AG04450 (cell line): ENCODE data around the gene TNFRSF4. TPM values are rescaled to one million over a fixed set of nuclear protein-coding genes. Genes with fewer than 3 reads are reported as not detected.
A peak's percentile ranks its signal among the peaks of the same experiment; 100 is the strongest.

Experiments used
- CTCF ChIA-PET: fragments of 300-600, 350-600 bp; formaldehyde crosslinking; extraction: SDS; loops from one replicate; lab custom pipeline; 2022; ENCODE audit warnings: antibody characterized with exemption, inconsistent platforms; lab: Charles Lee
- POLR2A ChIA-PET: fragments of 350-600 bp; formaldehyde crosslinking; extraction: SDS; loops from one replicate; lab custom pipeline; 2021; ENCODE audit warnings: antibody characterized with exemption, inconsistent platforms; lab: Yijun Ruan, JAX
- DNase-seq: peaks from one replicate; pipeline ENCODE4 v3.0.0-alpha.2; 2011; ENCODE audit warnings: low read depth, low spot score
- H3K27ac ChIP-seq: one replicate; pipeline ENCODE4 v1.5.1; 2012; ENCODE audit warnings: low read depth, low read length, control low read depth
- H3K27me3 ChIP-seq: one replicate; pipeline ENCODE4 v1.6.0; 2012; ENCODE audit warnings: low read length; ENCODE audit not compliant: control insufficient read depth, insufficient read depth
- H3K4me3 ChIP-seq: 2 replicates; pipeline ENCODE4 v1.5.1; 2011; ENCODE audit warnings: mild to moderate bottlenecking, low read depth, low read length, control low read depth
- H3K9me3 ChIP-seq: 2 replicates; pipeline ENCODE4 v1.5.1; 2012; ENCODE audit warnings: low read length; ENCODE audit not compliant: control insufficient read depth, insufficient read depth
- polyA plus RNA-seq: library from polyadenylated mRNA; depleted of rRNA; stranded (reverse); fragments of >200 nt; gene quantifications from 2 replicates; pipeline ENCODE4 v1.2.3, GENCODE V29; 2011
- TF ChIP-seq, protein P1 (sequence below): IDR thresholded peaks from 2 replicates; pipeline ENCODE4 v1.5.1; 2011; ENCODE audit warnings: low read depth, low read length, control low read depth, inconsistent platforms

TNFRSF4 gene
- polyA plus RNA-seq, 1 experiment = 0.07 TPM

DNA sequence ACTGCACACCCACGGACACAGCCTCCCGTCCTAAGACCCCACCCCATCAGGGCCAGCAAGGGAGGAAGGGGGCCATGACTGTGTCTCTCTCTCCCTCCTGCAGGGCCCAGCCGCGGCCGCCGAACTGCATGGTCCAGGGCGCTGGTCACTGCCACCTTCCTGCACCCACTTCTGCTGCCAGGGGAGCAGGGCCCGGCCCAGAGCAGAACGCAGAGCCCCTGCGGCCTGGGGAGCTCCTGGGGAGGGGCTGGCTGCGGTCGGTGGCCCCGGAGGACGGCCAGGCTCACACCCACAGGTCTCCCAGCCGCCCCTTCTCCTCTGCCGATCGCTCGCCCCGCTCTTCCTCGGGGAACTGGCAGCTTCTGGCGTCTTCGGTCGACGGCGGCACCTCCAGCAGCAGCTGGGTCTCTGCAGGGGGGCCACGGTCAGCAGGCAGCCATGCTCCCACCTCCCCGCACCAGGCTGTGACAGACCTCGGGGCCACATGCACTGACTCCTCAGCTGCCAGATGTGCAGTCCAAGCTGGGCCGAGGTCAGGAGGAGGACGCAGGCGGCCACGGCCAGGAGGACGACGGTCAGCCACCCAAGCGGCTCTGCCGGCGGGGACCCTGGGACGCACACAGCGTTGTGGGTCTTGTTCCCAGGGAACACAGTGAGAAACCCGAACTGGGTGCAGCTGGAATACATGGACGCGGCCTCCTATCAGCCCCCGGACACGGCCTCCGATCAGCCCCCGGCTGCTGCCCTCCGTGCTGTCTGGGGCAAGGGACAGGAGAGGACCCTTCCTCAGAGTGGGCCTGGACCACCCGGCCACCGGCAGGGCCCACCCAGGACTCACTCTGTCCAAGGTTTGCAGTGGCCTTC is 10.2 kb downstream of the TNFRSF4 start:
- Histone ChIP-seq H3K9me3 (peaks cover 3% of the 10 kb centered on the region; the same call in 1 of the 2 replicates), H3K4me3 (no peak overlapping the region), H3K27me3 (peaks cover 9% of the 10 kb centered on the region), H3K27ac (no peak overlapping the region)
- DNase-seq = no peak
- CTCF ChIA-PET = no interaction called here
- POLR2A ChIA-PET = no interaction called here
- TF ChIP-seq, protein P1, sequence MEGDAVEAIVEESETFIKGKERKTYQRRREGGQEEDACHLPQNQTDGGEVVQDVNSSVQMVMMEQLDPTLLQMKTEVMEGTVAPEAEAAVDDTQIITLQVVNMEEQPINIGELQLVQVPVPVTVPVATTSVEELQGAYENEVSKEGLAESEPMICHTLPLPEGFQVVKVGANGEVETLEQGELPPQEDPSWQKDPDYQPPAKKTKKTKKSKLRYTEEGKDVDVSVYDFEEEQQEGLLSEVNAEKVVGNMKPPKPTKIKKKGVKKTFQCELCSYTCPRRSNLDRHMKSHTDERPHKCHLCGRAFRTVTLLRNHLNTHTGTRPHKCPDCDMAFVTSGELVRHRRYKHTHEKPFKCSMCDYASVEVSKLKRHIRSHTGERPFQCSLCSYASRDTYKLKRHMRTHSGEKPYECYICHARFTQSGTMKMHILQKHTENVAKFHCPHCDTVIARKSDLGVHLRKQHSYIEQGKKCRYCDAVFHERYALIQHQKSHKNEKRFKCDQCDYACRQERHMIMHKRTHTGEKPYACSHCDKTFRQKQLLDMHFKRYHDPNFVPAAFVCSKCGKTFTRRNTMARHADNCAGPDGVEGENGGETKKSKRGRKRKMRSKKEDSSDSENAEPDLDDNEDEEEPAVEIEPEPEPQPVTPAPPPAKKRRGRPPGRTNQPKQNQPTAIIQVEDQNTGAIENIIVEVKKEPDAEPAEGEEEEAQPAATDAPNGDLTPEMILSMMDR = no peak

DNA sequence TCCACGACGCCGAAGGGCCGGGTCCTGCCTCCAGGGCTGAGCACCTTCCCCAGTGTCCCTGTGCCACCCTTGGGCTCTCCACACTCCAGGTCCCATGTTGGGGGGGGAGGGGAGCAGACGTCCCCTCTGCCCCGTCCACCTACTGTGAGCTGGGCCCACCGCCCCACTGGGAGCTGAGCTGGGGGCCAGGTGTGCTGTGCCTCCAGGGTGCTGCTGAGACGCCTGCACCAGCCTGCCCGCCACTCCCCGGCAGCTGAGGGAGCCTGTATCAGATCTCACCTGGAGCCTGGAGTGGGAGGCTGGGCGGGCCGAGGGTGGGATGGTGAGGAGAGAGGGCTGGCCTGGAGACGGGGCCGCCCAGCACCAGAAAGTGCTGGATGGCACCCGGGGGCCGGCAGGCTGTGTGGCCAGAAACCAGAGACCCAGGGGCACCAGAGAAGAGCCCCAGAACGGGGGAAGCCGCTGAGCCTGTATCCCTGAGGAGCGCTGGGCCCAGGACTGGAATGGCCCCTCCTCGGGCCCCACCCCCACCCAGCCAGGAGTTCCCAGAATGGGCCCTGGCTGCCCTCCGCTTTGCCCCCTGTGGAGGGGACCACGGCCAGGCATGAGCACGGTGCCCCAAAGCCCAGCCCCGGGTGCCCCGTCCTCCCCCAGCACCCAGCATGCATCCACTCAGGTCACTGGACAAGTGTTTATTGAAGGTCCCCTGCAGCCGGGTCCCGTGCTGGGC is 11.0 kb downstream of the TNFRSF4 start:
- peaks cover 9% of the 10 kb centered on the region for H3K27me3 ChIP-seq

DNA sequence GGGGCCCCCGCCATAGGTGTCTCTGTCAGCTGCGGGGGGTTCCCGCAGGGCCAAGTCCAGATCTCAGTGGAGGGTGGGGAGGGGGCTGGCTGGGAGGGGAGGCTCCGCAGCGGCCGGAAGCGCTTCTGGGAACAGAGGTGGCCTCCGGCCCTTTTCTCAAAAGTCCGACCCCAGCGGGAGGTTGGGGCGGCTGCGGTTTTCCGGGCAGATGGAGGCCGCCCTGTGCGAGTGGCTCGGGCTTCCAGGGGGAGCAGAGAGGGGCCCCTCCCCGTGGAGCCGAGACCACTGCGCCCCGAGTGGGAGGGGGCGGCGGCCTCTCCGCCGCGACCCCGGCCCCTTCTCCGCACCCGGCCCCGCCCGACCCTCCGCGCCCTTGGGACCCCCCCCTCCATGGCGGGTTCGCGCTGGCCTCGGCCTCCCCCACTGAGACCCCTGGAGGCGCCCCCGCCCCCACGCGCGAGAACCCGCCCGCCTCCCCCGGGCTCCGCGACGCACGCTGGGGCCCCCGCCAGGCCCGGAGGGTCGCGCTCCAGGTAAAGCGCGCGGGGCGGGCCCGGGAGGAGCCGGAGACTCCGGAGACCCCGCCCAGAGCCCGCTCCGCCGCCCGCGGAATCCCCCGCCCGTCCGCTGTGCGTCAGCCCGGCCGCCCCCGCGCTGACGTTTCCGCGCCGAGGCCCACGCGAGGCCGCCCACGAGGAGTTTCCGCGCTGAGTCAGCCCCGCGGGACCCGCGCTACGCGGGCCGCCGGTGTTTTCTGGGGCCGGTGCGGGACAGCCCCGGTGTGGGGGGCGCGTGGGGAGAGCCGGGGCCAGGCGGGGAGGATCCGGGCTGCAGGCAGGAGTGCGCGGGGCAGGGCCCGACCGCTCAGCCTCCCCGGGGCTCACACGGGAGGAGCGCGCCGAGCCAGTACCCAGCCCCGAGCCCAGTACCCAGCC is 12.8 kb downstream of the TNFRSF4 start:
- Histone ChIP-seq H3K9me3 (no peaks in the 10 kb centered on the region; the same call in 1 of the 2 replicates), H3K4me3 (peak overlapping the region; percentile 46; the same call in 1 of the 2 replicates), H3K27ac (no peak overlapping the region), H3K27me3 (peaks cover 4% of the 10 kb centered on the region)
- TF ChIP-seq, protein P1 = no peak
- ChIA-PET POLR2A (no interaction called here), CTCF (no interaction called here)
- peak; percentile 15 for DNase-seq

More for the DNA sequence above, 11.0 kb downstream of the TNFRSF4 start:
- TF ChIP-seq, protein P1 = no peak
- Histone ChIP-seq H3K27ac (no peak overlapping the region), H3K4me3 (no peak overlapping the region), H3K9me3 (peaks cover 3% of the 10 kb centered on the region; the same call in 1 of the 2 replicates)
- POLR2A ChIA-PET = no interaction called here
- no peak for DNase-seq
- CTCF ChIA-PET = no interaction called here

DNA sequence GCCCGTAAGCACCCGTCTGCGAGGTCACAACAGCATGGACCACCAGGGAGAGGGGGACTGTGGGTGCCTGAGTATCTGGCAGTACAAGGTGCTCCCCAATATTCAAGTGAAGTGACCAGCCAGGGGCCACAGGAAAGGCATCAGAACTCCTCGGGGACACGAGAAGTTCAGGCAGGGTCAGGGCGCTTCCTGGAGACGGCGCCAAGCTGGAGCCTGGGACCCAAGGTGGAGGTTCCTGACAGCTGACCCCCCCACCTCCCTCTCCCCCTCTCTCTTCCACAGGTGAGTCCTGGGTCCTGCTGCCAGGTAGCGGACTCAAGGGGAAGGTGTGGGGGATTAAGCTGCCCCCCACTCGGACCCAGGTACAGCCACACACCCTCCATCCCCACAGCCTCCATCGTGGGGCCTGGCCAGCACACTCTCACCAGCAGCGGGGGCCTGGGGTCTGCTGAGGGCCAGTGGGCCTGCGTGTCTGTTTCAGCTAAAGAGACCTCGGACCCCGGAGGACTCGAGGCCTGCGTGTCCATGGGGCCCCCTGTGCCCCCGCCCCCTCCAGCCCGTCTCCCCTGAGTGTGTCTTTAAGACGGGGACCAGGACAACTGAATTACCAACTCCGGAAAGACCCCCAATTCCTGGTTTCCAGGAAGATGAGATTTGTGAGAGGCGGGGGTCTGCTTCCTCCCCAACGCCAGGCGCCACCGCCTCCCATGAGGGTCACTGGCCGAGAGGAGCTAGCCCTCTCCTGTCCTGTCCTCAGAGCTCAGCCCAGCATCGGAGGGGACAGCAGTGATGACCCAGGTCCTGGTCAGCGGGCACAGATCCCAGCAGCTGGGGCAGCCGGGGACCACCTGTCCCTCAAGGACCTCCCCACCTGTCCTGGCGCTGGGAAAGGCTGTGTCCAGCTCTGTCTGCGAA is 13.7 kb downstream of the TNFRSF4 start:
- Histone ChIP-seq H3K9me3 (no peaks in the 10 kb centered on the region; the same call in 1 of the 2 replicates), H3K27ac (no peak overlapping the region), H3K27me3 (peaks cover 4% of the 10 kb centered on the region), H3K4me3 (no peak overlapping the region)
- TF ChIP-seq, protein P1 = no peak
- POLR2A ChIA-PET = no interaction called here
- CTCF ChIA-PET = no interaction called here
- DNase-seq = no peak
